ENCODE data around the gene LENEP.

DNA sequence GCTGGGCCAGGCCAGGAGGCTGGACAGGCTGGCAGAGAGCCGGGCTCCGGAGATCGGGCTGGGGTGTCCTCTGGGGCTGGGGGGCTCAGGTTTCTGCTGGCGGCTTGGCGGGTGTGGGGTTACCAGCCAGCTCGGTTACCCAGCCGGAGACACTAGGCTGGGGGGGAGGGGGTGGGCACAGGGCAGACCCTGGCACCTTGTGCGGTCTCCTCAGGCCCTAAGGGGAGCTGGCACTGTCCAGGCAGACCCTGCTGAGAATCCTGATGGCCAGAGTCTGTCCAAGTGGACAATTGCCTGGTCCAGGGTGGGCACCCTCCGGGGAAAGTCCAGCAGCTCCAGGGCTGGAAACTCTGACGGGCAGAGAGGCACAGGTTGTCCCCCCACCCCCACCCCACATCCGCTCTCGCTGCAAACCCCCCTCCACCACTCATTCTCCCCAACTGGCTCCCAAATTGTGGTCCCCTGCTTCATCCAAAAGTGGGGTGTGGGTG is 15.9 kb downstream of the LENEP start:
- TF ChIP-seq CTCF (IDR thresholded peaks at IDR 0.05 in 2 of 3, conservative IDR thresholded peaks at IDR 0.05 in 1 of 3; ENCODE audit: borderline replicate concordance in 1 of 3, insufficient read depth in 1 of 3, low read depth in 2 of 3, low read length in 2 of 3) = no peak
- TF ChIP-seq, protein P1, sequence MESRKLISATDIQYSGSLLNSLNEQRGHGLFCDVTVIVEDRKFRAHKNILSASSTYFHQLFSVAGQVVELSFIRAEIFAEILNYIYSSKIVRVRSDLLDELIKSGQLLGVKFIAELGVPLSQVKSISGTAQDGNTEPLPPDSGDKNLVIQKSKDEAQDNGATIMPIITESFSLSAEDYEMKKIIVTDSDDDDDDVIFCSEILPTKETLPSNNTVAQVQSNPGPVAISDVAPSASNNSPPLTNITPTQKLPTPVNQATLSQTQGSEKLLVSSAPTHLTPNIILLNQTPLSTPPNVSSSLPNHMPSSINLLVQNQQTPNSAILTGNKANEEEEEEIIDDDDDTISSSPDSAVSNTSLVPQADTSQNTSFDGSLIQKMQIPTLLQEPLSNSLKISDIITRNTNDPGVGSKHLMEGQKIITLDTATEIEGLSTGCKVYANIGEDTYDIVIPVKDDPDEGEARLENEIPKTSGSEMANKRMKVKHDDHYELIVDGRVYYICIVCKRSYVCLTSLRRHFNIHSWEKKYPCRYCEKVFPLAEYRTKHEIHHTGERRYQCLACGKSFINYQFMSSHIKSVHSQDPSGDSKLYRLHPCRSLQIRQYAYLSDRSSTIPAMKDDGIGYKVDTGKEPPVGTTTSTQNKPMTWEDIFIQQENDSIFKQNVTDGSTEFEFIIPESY (IDR thresholded peaks at IDR 0.05; ENCODE audit: extremely low read depth, insufficient replicate concordance, low read length) = no peak

Data from HCT116 (cell line).